K562 (cell line): ENCODE measurements around the gene PSMB8. TPM values are rescaled to one million over a fixed set of nuclear protein-coding genes. Genes with fewer than 3 reads are reported as not detected.

Source experiments
- ARID4B ChIP-seq: sonication (generic); formaldehyde crosslinking; IDR thresholded peaks from 2 replicates; pipeline ENCODE4 v1.8.0; 2022; ENCODE audit warnings: mild to moderate bottlenecking, missing genetic modification reagents
- CBFA2T2 ChIP-seq: fragments of 450-650 bp; conservative IDR thresholded peaks from 2 replicates; pipeline ENCODE4 v1.6.1; 2017; ENCODE audit warnings: mild to moderate bottlenecking
- CC2D1A ChIP-seq: fragments of 450-650 bp; IDR thresholded peaks from 2 replicates; pipeline ENCODE4 v1.6.1; 2017; ENCODE audit warnings: mild to moderate bottlenecking
- ETV1 ChIP-seq: fragments of 450-650 bp; conservative IDR thresholded peaks from 2 replicates; pipeline ENCODE4 v1.6.1; 2016; ENCODE audit warnings: missing genetic modification characterization, control low read depth, low read depth, missing compliant biosample characterization
- GABPB2 ChIP-seq: fragments of 250-450 bp; sonication (Bioruptor Pico); conservative IDR thresholded peaks from 2 replicates; pipeline ENCODE4 v1.5.1; 2021; ENCODE audit warnings: mild to moderate bottlenecking
- GATAD2B ChIP-seq: fragments of 450-650 bp; IDR thresholded peaks from 2 replicates; pipeline ENCODE4 v1.6.1; 2017; ENCODE audit warnings: mild to moderate bottlenecking, borderline replicate concordance
- NR3C1 ChIP-seq: sonication (generic); formaldehyde crosslinking; IDR thresholded peaks from 2 replicates; pipeline ENCODE4 v1.8.1; 2022; ENCODE audit warnings: missing genetic modification reagents
- RBFOX2 ChIP-seq: fragments of 200-400 bp; formaldehyde crosslinking; IDR thresholded peaks from 2 replicates; pipeline ENCODE4 v1.6.1; 2017; ENCODE audit warnings: low read depth, mild to moderate bottlenecking, low read length, moderate library complexity
- SMARCA5 ChIP-seq: fragments of 450-650 bp; IDR thresholded peaks from 2 replicates; pipeline ENCODE4 v1.6.1; 2016
- SNAPC5 ChIP-seq: fragments of 250-450 bp; sonication (Bioruptor Pico); IDR thresholded peaks from 2 replicates; pipeline ENCODE4 v1.8.0; 2021; ENCODE audit warnings: moderate library complexity, mild to moderate bottlenecking, inconsistent platforms
- SRF ChIP-seq, 2 experiments: fragments of 250-450, 450-650 bp in 1 of 2; sonication (Bioruptor Pico) in 1 of 2; sonication (generic) in 1 of 2; formaldehyde crosslinking; IDR thresholded peaks; 2 replicates each; pipeline versions ENCODE4 v1.5.0 to v1.5.1; 2020 to 2022; ENCODE audit warnings: mild to moderate bottlenecking in 1 of 2, missing genetic modification reagents in 1 of 2
- TEAD1 ChIP-seq, 2 experiments: fragments of 450-650 bp in 1 of 2; sonication (generic) in 1 of 2; formaldehyde crosslinking; IDR thresholded peaks; 2 replicates each; pipeline versions ENCODE4 v1.4.0 to v1.8.0; 2020 to 2022; ENCODE audit warnings: mild to moderate bottlenecking in 2 of 2, missing genetic modification reagents in 1 of 2
- THRAP3 ChIP-seq: fragments of 450-650 bp; IDR thresholded peaks from 2 replicates; pipeline ENCODE4 v1.6.1; 2016; ENCODE audit warnings: mild to moderate bottlenecking, inconsistent platforms, borderline replicate concordance
- ZNF146 ChIP-seq: IDR thresholded peaks from one replicate; pipeline ENCODE4 v1.6.1; 2018; ENCODE audit warnings: missing compliant biosample characterization; ENCODE audit not compliant: unreplicated experiment
- ZNF23 ChIP-seq: fragments of 250-450 bp; sonication (Bioruptor Pico); IDR thresholded peaks from 2 replicates; pipeline ENCODE4 v1.4.0; 2020; ENCODE audit warnings: mild to moderate bottlenecking
- ZNF449 ChIP-seq: fragments of 250-450 bp; sonication (Bioruptor Pico); IDR thresholded peaks from 2 replicates; pipeline ENCODE4 v1.8.0; 2022; ENCODE audit warnings: moderate library complexity, mild to moderate bottlenecking, inconsistent platforms
- ZNF57 ChIP-seq: fragments of 450-650 bp; formaldehyde crosslinking; IDR thresholded peaks from 2 replicates; pipeline ENCODE4 v1.4.0; 2020; ENCODE audit warnings: mild to moderate bottlenecking, moderate library complexity
- ZNF764 ChIP-seq: fragments of 250-450 bp; sonication (Bioruptor Pico); IDR thresholded peaks from 2 replicates; pipeline ENCODE4 v1.4.0; 2020; ENCODE audit warnings: low read depth, mild to moderate bottlenecking, moderate library complexity
- polyA plus RNA-seq, 8 experiments: library from polyadenylated mRNA; depleted of rRNA in 4 of 8; stranded (reverse) in 5 of 8; unstranded in 3 of 8; fragments of >200 nt; fragmentation: Nextera tagmentation in 2 of 8; fragmentation: Illumina TruSeq in 1 of 8; extraction: Ambion mirVana in 2 of 8; extraction: Trizol in 1 of 8; gene quantifications; 2 replicates each; pipeline versions ENCODE4 v1.2.1 to v1.2.3, GENCODE V29; 2011 to 2014; ENCODE audit warnings: inconsistent platforms in 1 of 8, missing spikeins in 1 of 8
- total RNA-seq, 7 experiments: library from RNA; depleted of rRNA in 6 of 7; stranded (reverse); fragments of >200 nt in 6 of 7; fragmentation: Illumina TruSeq in 2 of 7; extraction: Trizol in 2 of 7; gene quantifications; 2 replicates each; pipeline versions ENCODE4 v1.2.1 to v1.2.3, GENCODE V29; 2011 to 2021; ENCODE audit warnings: low replicate concordance in 1 of 7
- TF ChIP-seq, protein P1 (sequence below): sonication (generic); formaldehyde crosslinking; IDR thresholded peaks from 2 replicates; pipeline ENCODE4 v1.8.1; 2023; ENCODE audit warnings: mild to moderate bottlenecking, missing genetic modification reagents
- TF ChIP-seq, protein P2 (sequence below), 2 experiments: fragments of 250-450 bp in 1 of 2; fragments of 450-650 bp in 1 of 2; sonication (Bioruptor Pico) in 1 of 2; IDR thresholded peaks; 2 replicates each; pipeline versions ENCODE4 v1.6.1 to v1.8.0; 2016 to 2021; ENCODE audit warnings: mild to moderate bottlenecking in 2 of 2, moderate library complexity in 2 of 2, missing compliant biosample characterization in 1 of 2, missing genetic modification characterization in 1 of 2

PSMB8 gene
- total and polyA plus RNA-seq, 9 of the 15 experiments (the other 6 are each of a cell fraction or from before 2014, with no cell fraction given) = 0.71 to 4.0 (median 2.4) TPM

GRCh38 chr6:32838114-32838958 lies 5.5 kb downstream of the PSMB8 start, which contains the start of gene TAP2 (continued):
- TF ChIP-seq, protein P1, sequence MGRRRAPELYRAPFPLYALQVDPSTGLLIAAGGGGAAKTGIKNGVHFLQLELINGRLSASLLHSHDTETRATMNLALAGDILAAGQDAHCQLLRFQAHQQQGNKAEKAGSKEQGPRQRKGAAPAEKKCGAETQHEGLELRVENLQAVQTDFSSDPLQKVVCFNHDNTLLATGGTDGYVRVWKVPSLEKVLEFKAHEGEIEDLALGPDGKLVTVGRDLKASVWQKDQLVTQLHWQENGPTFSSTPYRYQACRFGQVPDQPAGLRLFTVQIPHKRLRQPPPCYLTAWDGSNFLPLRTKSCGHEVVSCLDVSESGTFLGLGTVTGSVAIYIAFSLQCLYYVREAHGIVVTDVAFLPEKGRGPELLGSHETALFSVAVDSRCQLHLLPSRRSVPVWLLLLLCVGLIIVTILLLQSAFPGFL (CRISPR knock-in tag) = peak; percentile 37; the same call in 1 of the 2 replicates
- TF ChIP-seq SNAPC5 (CRISPR knock-in tag) (no peak), ZNF57 (no peak), TEAD1 (CRISPR knock-in tag; IDR thresholded peaks at IDR 0.05) (peak; percentile 15 to 87; a peak in 2 of 4 replicates), ETV1 (tag) (peak; percentile 57), THRAP3 (no peak), RBFOX2 (peak; percentile 84), CBFA2T2 (no peak), ZNF449 (CRISPR knock-in tag) (no peak), SMARCA5 (no peak), NR3C1 (no peak), ZNF764 (CRISPR knock-in tag) (no peak), ZNF146 (CRISPR knock-in tag) (no peak), GABPB2 (CRISPR knock-in tag) (no peak), ARID4B (peak; percentile 97), GATAD2B (peak; percentile 69; the same call in 1 of the 2 replicates), ZNF23 (CRISPR knock-in tag) (no peak), SRF (CRISPR knock-in tag; IDR thresholded peaks at IDR 0.05) (peak in 1 of 2 experiments; percentile 83; a peak in 2 of 4 replicates), CC2D1A (peak; percentile 89)
- TF ChIP-seq, protein P2, sequence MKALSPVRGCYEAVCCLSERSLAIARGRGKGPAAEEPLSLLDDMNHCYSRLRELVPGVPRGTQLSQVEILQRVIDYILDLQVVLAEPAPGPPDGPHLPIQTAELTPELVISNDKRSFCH (CRISPR knock-in tag; IDR thresholded peaks at IDR 0.05) = no peak
- TF ChIP-seq, protein P2 (tag; IDR thresholded peaks at IDR 0.05) = 0 out of 2 replicates have a peak, but pooled peaks have one; percentile 45
